Neural progenitor cell (in vitro differentiated cells): ENCODE measurements around the gene CCDC51.
"Not testable (repeated sequence)": the region's sequence is repeated elsewhere in the genome, so short reads cannot be mapped to it uniquely, and the experiment has no call there.

Experiments
- CTCF ChIP-seq: fragments of 200-600 bp; sonication (generic); IDR thresholded peaks from 2 replicates; pipeline ENCODE4 v1.5.1; 2017; ENCODE audit warnings: antibody characterized with exemption, mild to moderate bottlenecking
- EZH2 ChIP-seq: fragments of 200-600 bp; sonication (generic); IDR thresholded peaks from 2 replicates; pipeline ENCODE4 v1.6.1; 2017; ENCODE audit warnings: antibody characterized with exemption, mild to moderate bottlenecking, moderate library complexity
- EZH2phosphoT487 ChIP-seq: fragments of 200-600 bp; sonication (generic); IDR thresholded peaks from 2 replicates; pipeline ENCODE4 v1.6.1; 2017; ENCODE audit warnings: antibody characterized with exemption

- not testable (repeated sequence) for TF ChIP-seq EZH2, CTCF, EZH2phosphoT487
Observed at GRCh38 chr3:48401434-48401901, 38.5 kb downstream of the CCDC51 start.
